GM10266 (cell line): ENCODE data around the gene TKTL2.

ENCODE experiments used
- DNase-seq: peaks from one replicate; pipeline ENCODE4 v3.0.0; 2012; ENCODE audit errors: extremely low spot score
- CTCF ChIP-seq: IDR thresholded peaks from 2 replicates; pipeline ENCODE4 v1.5.1; 2012; ENCODE audit warnings: mild to moderate bottlenecking, low read depth; ENCODE audit not compliant: control insufficient read depth, insufficient read depth; ENCODE audit errors: missing control alignments

The TKTL2 gene

GRCh38 chr4:163493643-163494359 is 20.2 kb upstream of the TKTL2 start:
- no peak for DNase-seq
- TF ChIP-seq CTCF, result no peak

GRCh38 chr4:163492951-163493504 is 19.5 kb upstream of the TKTL2 start:
- no peak for DNase-seq
- no peak for TF ChIP-seq CTCF

GRCh38 chr4:163489929-163490328 is 16.4 kb upstream of the TKTL2 start:
- no peak for TF ChIP-seq CTCF
- no peak for DNase-seq

- no peak for DNase-seq
- no peak for TF ChIP-seq CTCF
These were observed 12.8 kb upstream of the TKTL2 start for GRCh38 chr4:163486321-163486720.

- no peak for DNase-seq
- TF ChIP-seq CTCF, result no peak
These were observed 12.0 kb upstream of the TKTL2 start for GRCh38 chr4:163485589-163485988.

- DNase-seq, result peak; percentile 36
- peak; percentile 62 for TF ChIP-seq CTCF
These were observed 11.4 kb upstream of the TKTL2 start for GRCh38 chr4:163484906-163485305.

GRCh38 chr4:163482190-163482589 is 8.6 kb upstream of the TKTL2 start:
- no peak for DNase-seq
- TF ChIP-seq CTCF, result no peak
